Uterus (tissue), 2 donors: ENCODE results near the gene ZNF750.

Experiments
- CTCF ChIP-seq, 4 experiments: fragments of 200-600 bp in 2 of 4; fragments of 450-650 bp in 2 of 4; sonication (generic) in 2 of 4; IDR thresholded peaks; one replicate each; pipeline ENCODE4 v1.5.1; 2016 to 2019; ENCODE audit warnings: antibody characterized with exemption in 4 of 4, mild to moderate bottlenecking in 2 of 4, moderate library complexity in 1 of 4
- POLR2A ChIP-seq, 2 donors: fragments of 450-650 bp; IDR thresholded peaks; one replicate each; pipeline ENCODE4 v1.6.1; 2016; ENCODE audit warnings: antibody characterized with exemption in 2 of 2, mild to moderate bottlenecking in 1 of 2, moderate library complexity in 1 of 2

- no peak for TF ChIP-seq CTCF (IDR thresholded peaks at IDR 0.05)
- no peak for TF ChIP-seq POLR2A (IDR thresholded peaks at IDR 0.05)
Observed at GRCh38 chr17:82861393-82861775, 21.6 kb upstream of the ZNF750 start.
